ENCODE measurements around the gene TMEM132C. TPM values are rescaled to one million over a fixed set of nuclear protein-coding genes. Genes with fewer than 3 reads are reported as not detected.

Gene TMEM132C
- total and polyA plus RNA-seq, 11 donors = 0.05 to 5.9 (median 0.85) TPM

- intact Hi-C loops (cut with DNase I) = no loop called here
These were observed 423.7 kb downstream of the TMEM132C start for GRCh38 chr12:128690641-128691040.

GRCh38 chr12:128693115-128693514 lies 426.1 kb downstream of the TMEM132C start:
- Histone ChIP-seq H3K36me3 (no peaks in the 10 kb centered on the region), H3K4me3 (no peak overlapping the region), H3K27ac (no peak overlapping the region), H3K4me1 (no peaks in the 10 kb centered on the region), H3K9me3 (peaks cover 0 to 4% (median 0%) of the 10 kb centered on the region in 12 donors), H3K27me3 (no peaks in the 10 kb centered on the region)
- DNase-seq = no peak
- ATAC-seq = no peak
- TF ChIP-seq CTCF (IDR thresholded peaks at IDR 0.05) (no peak), POLR2A (IDR thresholded peaks at IDR 0.05) (no peak)
- 53 to 82% (median 70%) methylated on average over 4 of the region's 4 CpGs for WGBS, 4 donors
- intact Hi-C loops (cut with DNase I) = no loop called here

More at GRCh38 chr12:128690641-128691040, 423.7 kb downstream of the TMEM132C start:
- Histone ChIP-seq H3K4me3 (no peak overlapping the region), H3K36me3 (no peaks in the 10 kb centered on the region), H3K27me3 (no peaks in the 10 kb centered on the region), H3K4me1 (no peaks in the 10 kb centered on the region), H3K27ac (no peak overlapping the region), H3K9me3 (no peaks in the 10 kb centered on the region)
- WGBS, 4 donors = 51 to 77% (median 61%) methylated on average over 2 of the region's 2 CpGs
- ATAC-seq (no peak), DNase-seq (no peak)
- TF ChIP-seq CTCF (IDR thresholded peaks at IDR 0.05) = no peak
- no peak for TF ChIP-seq POLR2A (IDR thresholded peaks at IDR 0.05)

GRCh38 chr12:128693771-128694170 lies 426.8 kb downstream of the TMEM132C start:
- WGBS, 4 donors = 55 to 61% (median 60%) methylated on average over 7 to 8 of the region's 8 CpGs
- DNase-seq = no peak
- TF ChIP-seq POLR2A (IDR thresholded peaks at IDR 0.05) = no peak
- no peak for TF ChIP-seq CTCF (IDR thresholded peaks at IDR 0.05)
- Histone ChIP-seq H3K4me3 (no peak overlapping the region), H3K27ac (no peak overlapping the region), H3K9me3 (peaks cover 0 to 5% (median 0%) of the 10 kb centered on the region in 12 donors), H3K4me1 (no peaks in the 10 kb centered on the region), H3K27me3 (no peaks in the 10 kb centered on the region), H3K36me3 (no peaks in the 10 kb centered on the region)
- no peak for ATAC-seq
- intact Hi-C loops (cut with DNase I) = no loop called here

GRCh38 chr12:128694445-128694844 lies 427.5 kb downstream of the TMEM132C start:
- DNase-seq = no peak
- Histone ChIP-seq H3K9me3 (peaks cover 0 to 5% (median 0%) of the 10 kb centered on the region in 12 donors), H3K27ac (no peak overlapping the region), H3K36me3 (no peaks in the 10 kb centered on the region), H3K4me3 (no peak overlapping the region), H3K27me3 (no peaks in the 10 kb centered on the region), H3K4me1 (no peaks in the 10 kb centered on the region)
- 65 to 75% (median 70%) methylated on average over 4 of the region's 4 CpGs for WGBS, 4 donors
- TF ChIP-seq CTCF (IDR thresholded peaks at IDR 0.05) = no peak
- TF ChIP-seq POLR2A (IDR thresholded peaks at IDR 0.05) = no peak
- intact Hi-C loops (cut with DNase I) = no loop called here
- ATAC-seq = no peak

Data from heart left ventricle (tissue), 16 donors.